ENCODE measurements around the gene PDLIM7. TPM values are rescaled to one million over a fixed set of nuclear protein-coding genes. Genes with fewer than 3 reads are reported as not detected.

The PDLIM7 gene
- polyA plus RNA-seq, 1 donor from 2014 or later, result 21.0 TPM

- Histone ChIP-seq H3K36me3 (ENCODE audit: insufficient read depth, low read length) (peaks cover 14% of the 10 kb centered on the region), H3K27ac (ENCODE audit: low read length) (no peak overlapping the region), H3K9me3 (ENCODE audit: low read length) (no peaks in the 10 kb centered on the region), H3K4me2 (ENCODE audit: low read length) (no peak overlapping the region), H4K20me1 (ENCODE audit: insufficient read depth) (peaks cover 37% of the 10 kb centered on the region), H3K79me2 (replicated peaks; ENCODE audit: insufficient read depth, low read length) (peaks cover 68% of the 10 kb centered on the region), H3K9me2 (ENCODE audit: insufficient read depth, low read length) (no peaks in the 10 kb centered on the region), H3F3A (ENCODE audit: insufficient read depth, low read length, poor library complexity, severe bottlenecking) (peaks cover 4% of the 10 kb centered on the region), H2AFZ (ENCODE audit: low read depth, low read length) (no peak overlapping the region), H3K27me3 (ENCODE audit: insufficient read depth, low read depth, low read length) (no peaks in the 10 kb centered on the region), H3K9ac (ENCODE audit: low read length) (no peak overlapping the region), H3K4me3 (ENCODE audit: low read length) (no peak overlapping the region)
- TF ChIP-seq CTCF (IDR thresholded peaks at IDR 0.05; ENCODE audit: poor library complexity, severe bottlenecking), result no peak
- peak; percentile 24 for TF ChIP-seq POLR2AphosphoS5 (IDR thresholded peaks at IDR 0.05)
- no peak for TF ChIP-seq RAD21 (conservative IDR thresholded peaks at IDR 0.05)
- TF ChIP-seq SMC3 (conservative IDR thresholded peaks at IDR 0.05; ENCODE audit: poor library complexity), result no peak
- no peak for TF ChIP-seq MXI1 (conservative IDR thresholded peaks at IDR 0.05; ENCODE audit: poor library complexity, severe bottlenecking)
Measured at GRCh38 chr5:177466861-177467260, 30.5 kb downstream of the PDLIM7 start.

GRCh38 chr5:177465044-177465443 lies 32.4 kb downstream of the PDLIM7 start:
- Histone ChIP-seq H3K36me3 (ENCODE audit: insufficient read depth, low read length) (peaks cover 14% of the 10 kb centered on the region), H3K27me3 (ENCODE audit: insufficient read depth, low read depth, low read length) (no peaks in the 10 kb centered on the region), H4K20me1 (ENCODE audit: insufficient read depth) (peaks cover 28% of the 10 kb centered on the region), H2AFZ (ENCODE audit: low read depth, low read length) (no peak overlapping the region), H3F3A (ENCODE audit: insufficient read depth, low read length, poor library complexity, severe bottlenecking) (peaks cover 1% of the 10 kb centered on the region), H3K4me3 (ENCODE audit: low read length) (no peak overlapping the region), H3K27ac (ENCODE audit: low read length) (no peak overlapping the region), H3K9ac (ENCODE audit: low read length) (no peak overlapping the region), H3K9me3 (ENCODE audit: low read length) (no peaks in the 10 kb centered on the region), H3K4me2 (ENCODE audit: low read length) (no peak overlapping the region), H3K79me2 (replicated peaks; ENCODE audit: insufficient read depth, low read length) (peaks cover 49% of the 10 kb centered on the region), H3K9me2 (ENCODE audit: insufficient read depth, low read length) (no peaks in the 10 kb centered on the region)
- TF ChIP-seq SMC3 (conservative IDR thresholded peaks at IDR 0.05; ENCODE audit: poor library complexity), result no peak
- no peak for TF ChIP-seq MXI1 (conservative IDR thresholded peaks at IDR 0.05; ENCODE audit: poor library complexity, severe bottlenecking)
- TF ChIP-seq EP300 (conservative IDR thresholded peaks at IDR 0.05; ENCODE audit: poor library complexity, severe bottlenecking), result no peak
- no peak for TF ChIP-seq CTCF (IDR thresholded peaks at IDR 0.05; ENCODE audit: poor library complexity, severe bottlenecking)
- TF ChIP-seq EZH2 (IDR thresholded peaks at IDR 0.05; ENCODE audit: borderline replicate concordance, insufficient read depth, low read length, poor library complexity, severe bottlenecking), result no peak
- no peak for TF ChIP-seq REST (IDR thresholded peaks at IDR 0.05; ENCODE audit: borderline replicate concordance)
- TF ChIP-seq TAF1 (IDR thresholded peaks at IDR 0.05; ENCODE audit: low read depth), result no peak
- TF ChIP-seq POLR2AphosphoS5 (IDR thresholded peaks at IDR 0.05), result no peak
- no peak for TF ChIP-seq RAD21 (conservative IDR thresholded peaks at IDR 0.05)

All from neural cell (in vitro differentiated cells).